Measurements from ENCODE around the gene SNX5. TPM values are rescaled to one million over a fixed set of nuclear protein-coding genes. Genes with fewer than 3 reads are reported as not detected.

The SNX5 gene
- total and polyA plus RNA-seq, 7 donors = 59.8 to 113 (median 81.3) TPM

- no peak for TF ChIP-seq CTCF (IDR thresholded peaks at IDR 0.05)
- Histone ChIP-seq H3K36me3 (ENCODE audit: insufficient read depth in 1 of 2, low read depth in 1 of 2) (peaks cover 28 to 100% of the 10 kb centered on the region in 2 donors), H3K4me3 (no peak overlapping the region), H3K27me3 (ENCODE audit: insufficient read depth in 3 of 3, low read length in 2 of 3) (no peaks in the 10 kb centered on the region), H3K4me1 (no peaks in the 10 kb centered on the region), H3K27ac (no peak overlapping the region), H3K9me3 (no peaks in the 10 kb centered on the region)
- intact Hi-C loops (cut with DNase I) = no loop called here
- DNase-seq (no peak), ATAC-seq (no peak)
- WGBS, 3 donors = 96 to 98% (median 97%) methylated on average over 2 of the region's 2 CpGs
These were observed 20.2 kb downstream of the SNX5 start for GRCh38 chr20:17948442-17948841.

GRCh38 chr20:17947474-17947815, 21.1 kb downstream of the SNX5 start:
- Histone ChIP-seq H3K27ac (no peak overlapping the region), H3K27me3 (ENCODE audit: insufficient read depth in 3 of 3, low read length in 2 of 3) (no peaks in the 10 kb centered on the region), H3K4me1 (no peaks in the 10 kb centered on the region), H3K4me3 (no peak overlapping the region), H3K36me3 (ENCODE audit: insufficient read depth in 1 of 2, low read depth in 1 of 2) (peaks cover 23 to 100% of the 10 kb centered on the region in 2 donors), H3K9me3 (no peaks in the 10 kb centered on the region)
- no peak for TF ChIP-seq CTCF (IDR thresholded peaks at IDR 0.05)
- intact Hi-C loops (cut with DNase I) = no loop called here
- no peak for DNase-seq
- ATAC-seq = no peak
- WGBS, 3 donors = 47 to 70% (median 47%) methylated on average over 5 of the region's 5 CpGs

DNA sequence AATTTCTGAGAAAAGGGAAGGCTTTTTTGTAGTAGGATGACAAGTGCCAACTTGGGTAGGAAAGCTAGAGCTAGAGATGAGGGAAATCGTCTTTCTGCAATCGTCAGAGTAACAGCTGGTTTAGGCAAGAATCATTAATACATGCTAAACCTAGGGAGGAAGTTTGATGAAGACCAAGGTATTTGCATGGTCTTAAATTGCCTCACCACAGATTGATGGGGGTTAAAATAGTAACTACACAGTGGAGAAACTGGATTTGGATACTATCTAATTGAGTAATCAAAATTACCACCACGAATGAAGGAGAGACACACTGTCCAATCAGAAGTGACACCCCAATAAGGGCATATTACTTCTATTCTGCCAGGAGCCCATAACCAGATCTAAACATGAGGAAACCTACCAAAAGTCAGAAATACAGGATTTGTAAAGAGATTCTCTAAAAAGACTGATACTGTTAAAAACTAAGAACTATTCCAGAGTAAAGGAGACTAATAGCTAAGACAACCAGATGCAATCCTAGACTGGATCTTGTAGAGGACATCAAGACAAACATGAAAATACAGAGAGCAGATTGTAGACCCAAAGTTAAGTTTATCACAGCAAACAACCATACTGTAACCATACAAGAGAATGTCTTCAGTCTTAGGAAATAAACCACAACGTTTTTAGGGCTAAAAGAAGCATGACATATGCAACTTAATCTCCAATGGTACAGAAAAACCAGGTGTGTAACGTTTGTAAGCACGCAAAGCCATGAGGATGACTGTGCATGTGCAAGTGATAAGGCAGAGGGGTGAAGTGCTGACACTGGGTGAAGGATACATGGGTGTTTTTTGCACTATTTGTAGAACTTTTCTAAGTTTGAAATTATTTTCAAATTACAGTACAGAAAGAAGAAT, 21.8 kb downstream of the SNX5 start:
- 58 to 71% (median 62%) methylated on average over 6 of the region's 6 CpGs for WGBS, 3 donors
- no peak for TF ChIP-seq CTCF (IDR thresholded peaks at IDR 0.05)

GRCh38 chr20:17946040-17946439, 22.6 kb downstream of the SNX5 start:
- ATAC-seq = no peak
- WGBS, 3 donors = 89 to 99% (median 91%) methylated on average over 5 of the region's 5 CpGs
- H3K36me3 ChIP-seq (ENCODE audit: insufficient read depth in 1 of 2, low read depth in 1 of 2) = peaks cover 25 to 100% of the 10 kb centered on the region in 2 donors
- H3K27me3 ChIP-seq (ENCODE audit: insufficient read depth in 3 of 3, low read length in 2 of 3) = no peaks in the 10 kb centered on the region
- no peaks in the 10 kb centered on the region for H3K9me3 ChIP-seq
- no peak overlapping the region for H3K4me3 ChIP-seq
- no peaks in the 10 kb centered on the region for H3K4me1 ChIP-seq
- intact Hi-C loops (cut with DNase I) = no loop called here
- no peak overlapping the region for H3K27ac ChIP-seq
- DNase-seq = no peak
- no peak for TF ChIP-seq CTCF (IDR thresholded peaks at IDR 0.05)

More for the DNA sequence above, 21.8 kb downstream of the SNX5 start:
- DNase-seq (no peak), ATAC-seq (no peak)
- Histone ChIP-seq H3K4me1 (no peaks in the 10 kb centered on the region), H3K27me3 (ENCODE audit: insufficient read depth in 3 of 3, low read length in 2 of 3) (no peaks in the 10 kb centered on the region), H3K27ac (no peak overlapping the region), H3K4me3 (no peak overlapping the region), H3K36me3 (ENCODE audit: insufficient read depth in 1 of 2, low read depth in 1 of 2) (peaks cover 23 to 100% of the 10 kb centered on the region in 2 donors), H3K9me3 (no peaks in the 10 kb centered on the region)
- intact Hi-C loops (cut with DNase I) = no loop called here

All from psoas muscle (tissue), 8 donors.